ENCODE measurements around the gene OTX1. TPM values are rescaled to one million over a fixed set of nuclear protein-coding genes. Genes with fewer than 3 reads are reported as not detected.

Gene OTX1
- total RNA-seq, 1 experiment from 2014 or later, result 14.4 TPM

DNA sequence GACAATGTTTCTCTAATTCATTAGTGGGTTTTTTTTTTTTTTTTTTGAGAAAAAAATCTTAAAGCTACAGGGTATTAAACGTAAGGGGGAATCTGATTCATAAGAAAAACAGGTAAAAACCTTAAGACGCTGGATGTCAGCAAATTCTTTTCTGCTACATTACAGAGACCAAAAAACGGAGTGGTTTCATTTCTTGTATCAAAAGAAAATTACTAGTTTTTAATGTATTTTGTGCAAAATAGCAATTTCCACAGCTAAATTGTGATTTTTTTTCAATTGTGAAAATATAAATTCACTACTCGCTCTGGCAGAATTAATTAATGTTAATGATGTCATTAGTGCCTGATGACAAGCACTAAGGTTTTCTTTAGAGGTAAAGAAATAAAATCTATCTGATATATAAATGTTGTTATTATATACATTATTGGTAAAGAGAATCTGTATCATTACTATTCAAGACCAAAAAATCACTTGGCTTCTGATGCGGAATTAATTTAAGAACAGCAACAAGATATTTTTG lies 9.9 kb downstream of the OTX1 start:
- intact Hi-C loops (cut with micrococcal nuclease; ENCODE audit: unreplicated experiment), result no loop called here
- no peak for DNase-seq

DNA sequence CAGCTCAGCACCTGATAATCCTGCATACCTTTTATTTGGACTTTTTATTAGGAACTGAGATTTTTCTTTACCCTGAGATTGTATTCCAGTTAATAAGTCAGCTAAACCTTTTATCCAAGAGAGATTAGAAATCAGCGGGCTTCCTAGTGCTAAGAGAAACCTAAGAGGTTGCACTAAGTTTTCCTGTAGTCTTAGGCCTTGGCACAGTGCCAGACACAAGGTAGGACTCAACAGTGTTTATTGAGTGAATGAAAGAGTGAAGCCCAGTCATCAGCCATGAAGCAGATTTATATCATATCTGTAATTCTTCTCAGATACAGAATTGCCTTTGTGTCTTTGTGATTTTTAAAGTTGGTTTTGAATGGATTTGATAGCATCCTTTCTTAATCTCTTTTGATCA lies 13.6 kb downstream of the OTX1 start:
- no peaks in the 10 kb centered on the region for H3K36me3 Mint-ChIP-seq (ENCODE audit: insufficient read depth, unreplicated experiment)
- POLR2A ChIA-PET, result no interaction called here
- Histone ChIP-seq H3K9me3 (no peaks in the 10 kb centered on the region), H3K36me3 (ENCODE audit: control insufficient read depth, insufficient read depth, low read length) (no peaks in the 10 kb centered on the region), H3K4me3 (ENCODE audit: low read depth, low read length) (no peak overlapping the region), H3K27me3 (replicated peaks; ENCODE audit: control insufficient read depth, insufficient read depth, low read length) (no peaks in the 10 kb centered on the region), H3K4me1 (no peaks in the 10 kb centered on the region)
- DNase-seq, result no peak
- CTCF ChIA-PET, result no interaction called here
- intact Hi-C loops (cut with micrococcal nuclease; ENCODE audit: unreplicated experiment), result no loop called here
- no peaks in the 10 kb centered on the region for H3K4me1 Mint-ChIP-seq (ENCODE audit: low read depth, unreplicated experiment)
- H3K27me3 Mint-ChIP-seq (ENCODE audit: insufficient read depth, unreplicated experiment), result peaks cover 10% of the 10 kb centered on the region
- H3K27ac Mint-ChIP-seq (ENCODE audit: unreplicated experiment), result no peak overlapping the region
- H3K9me3 Mint-ChIP-seq (ENCODE audit: unreplicated experiment), result no peaks in the 10 kb centered on the region
- H3K4me3 Mint-ChIP-seq (ENCODE audit: unreplicated experiment), result no peak overlapping the region
- no TSS peak for BruUV-seq (replicated peaks)
- TF ChIP-seq, protein P1, sequence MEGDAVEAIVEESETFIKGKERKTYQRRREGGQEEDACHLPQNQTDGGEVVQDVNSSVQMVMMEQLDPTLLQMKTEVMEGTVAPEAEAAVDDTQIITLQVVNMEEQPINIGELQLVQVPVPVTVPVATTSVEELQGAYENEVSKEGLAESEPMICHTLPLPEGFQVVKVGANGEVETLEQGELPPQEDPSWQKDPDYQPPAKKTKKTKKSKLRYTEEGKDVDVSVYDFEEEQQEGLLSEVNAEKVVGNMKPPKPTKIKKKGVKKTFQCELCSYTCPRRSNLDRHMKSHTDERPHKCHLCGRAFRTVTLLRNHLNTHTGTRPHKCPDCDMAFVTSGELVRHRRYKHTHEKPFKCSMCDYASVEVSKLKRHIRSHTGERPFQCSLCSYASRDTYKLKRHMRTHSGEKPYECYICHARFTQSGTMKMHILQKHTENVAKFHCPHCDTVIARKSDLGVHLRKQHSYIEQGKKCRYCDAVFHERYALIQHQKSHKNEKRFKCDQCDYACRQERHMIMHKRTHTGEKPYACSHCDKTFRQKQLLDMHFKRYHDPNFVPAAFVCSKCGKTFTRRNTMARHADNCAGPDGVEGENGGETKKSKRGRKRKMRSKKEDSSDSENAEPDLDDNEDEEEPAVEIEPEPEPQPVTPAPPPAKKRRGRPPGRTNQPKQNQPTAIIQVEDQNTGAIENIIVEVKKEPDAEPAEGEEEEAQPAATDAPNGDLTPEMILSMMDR (IDR thresholded peaks at IDR 0.05; ENCODE audit: insufficient read depth in 1 of 2, low read depth in 1 of 2, low read length in 1 of 2, severe bottlenecking in 1 of 2, unreplicated experiment in 1 of 2), result no peak

More for the DNA sequence above, 9.9 kb downstream of the OTX1 start:
- Histone ChIP-seq H3K9me3 (no peaks in the 10 kb centered on the region), H3K4me3 (ENCODE audit: low read depth, low read length) (no peak overlapping the region), H3K4me1 (no peaks in the 10 kb centered on the region), H3K36me3 (ENCODE audit: control insufficient read depth, insufficient read depth, low read length) (peaks cover 3% of the 10 kb centered on the region), H3K27me3 (replicated peaks; ENCODE audit: control insufficient read depth, insufficient read depth, low read length) (no peaks in the 10 kb centered on the region)
- TF ChIP-seq, protein P1 (IDR thresholded peaks at IDR 0.05; ENCODE audit: insufficient read depth in 1 of 2, low read depth in 1 of 2, low read length in 1 of 2, severe bottlenecking in 1 of 2, unreplicated experiment in 1 of 2), result no peak
- peak overlapping the region; percentile 24 for H3K4me3 Mint-ChIP-seq (ENCODE audit: unreplicated experiment)
- H3K4me1 Mint-ChIP-seq (ENCODE audit: low read depth, unreplicated experiment), result no peaks in the 10 kb centered on the region
- CTCF ChIA-PET, result no interaction called here
- H3K36me3 Mint-ChIP-seq (ENCODE audit: insufficient read depth, unreplicated experiment), result peaks cover 13% of the 10 kb centered on the region
- H3K27me3 Mint-ChIP-seq (ENCODE audit: insufficient read depth, unreplicated experiment), result peaks cover 2% of the 10 kb centered on the region
- no TSS peak for BruUV-seq (replicated peaks)
- no peaks in the 10 kb centered on the region for H3K9me3 Mint-ChIP-seq (ENCODE audit: unreplicated experiment)
- H3K27ac Mint-ChIP-seq (ENCODE audit: unreplicated experiment), result no peak overlapping the region
- POLR2A ChIA-PET, result no interaction called here

DNA sequence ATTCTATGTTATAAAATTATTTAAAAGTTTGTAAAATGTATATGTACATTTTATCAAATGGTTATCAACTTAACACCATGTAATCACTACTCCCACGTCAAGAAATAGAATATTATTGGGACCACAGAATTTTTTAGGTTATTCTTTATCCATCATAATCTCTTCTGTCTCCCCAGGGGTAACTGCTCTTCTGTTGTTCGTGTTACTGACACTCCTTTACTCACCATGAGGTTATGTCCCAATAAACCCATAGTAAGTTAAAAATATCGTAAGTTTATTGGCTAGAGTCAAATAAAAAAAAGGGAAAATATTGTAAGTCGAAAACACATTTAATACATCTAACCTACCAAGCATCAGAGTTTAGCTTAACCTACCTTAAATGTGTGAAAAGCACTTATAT lies 14.0 kb downstream of the OTX1 start:
- Mint-ChIP-seq H3K27me3 (ENCODE audit: insufficient read depth, unreplicated experiment) (peaks cover 10% of the 10 kb centered on the region), H3K36me3 (ENCODE audit: insufficient read depth, unreplicated experiment) (no peaks in the 10 kb centered on the region), H3K4me1 (ENCODE audit: low read depth, unreplicated experiment) (no peaks in the 10 kb centered on the region), H3K9me3 (ENCODE audit: unreplicated experiment) (no peaks in the 10 kb centered on the region), H3K27ac (ENCODE audit: unreplicated experiment) (no peak overlapping the region), H3K4me3 (ENCODE audit: unreplicated experiment) (no peak overlapping the region)
- CTCF ChIA-PET, result no interaction called here
- H3K4me3 ChIP-seq (ENCODE audit: low read depth, low read length), result no peak overlapping the region
- TF ChIP-seq, protein P1 (IDR thresholded peaks at IDR 0.05; ENCODE audit: insufficient read depth in 1 of 2, low read depth in 1 of 2, low read length in 1 of 2, severe bottlenecking in 1 of 2, unreplicated experiment in 1 of 2), result no peak
- no peaks in the 10 kb centered on the region for H3K9me3 ChIP-seq
- H3K36me3 ChIP-seq (ENCODE audit: control insufficient read depth, insufficient read depth, low read length), result no peaks in the 10 kb centered on the region
- no peaks in the 10 kb centered on the region for H3K27me3 ChIP-seq (replicated peaks; ENCODE audit: control insufficient read depth, insufficient read depth, low read length)
- no TSS peak for BruUV-seq (replicated peaks)
- intact Hi-C loops (cut with micrococcal nuclease; ENCODE audit: unreplicated experiment), result no loop called here
- POLR2A ChIA-PET, result no interaction called here
- H3K4me1 ChIP-seq, result no peaks in the 10 kb centered on the region
- no peak for DNase-seq

Measured in Caco-2 (cell line).